Epithelial cell of esophagus (primary cell): Measurements from ENCODE around the gene EEF2K.

Experiments
- DNase-seq: peaks from one replicate; pipeline ENCODE4 v3.0.0; 2010; ENCODE audit warnings: low read depth
- H3K4me3 ChIP-seq: 2 replicates; pipeline ENCODE4 v1.5.1; 2011; ENCODE audit warnings: mild to moderate bottlenecking, low read length, control low read depth
- TF ChIP-seq, protein P1 (sequence below): IDR thresholded peaks from 2 replicates; pipeline ENCODE4 v1.5.1; 2011; ENCODE audit warnings: low read depth, mild to moderate bottlenecking, low read length, control low read depth, inconsistent platforms; ENCODE audit not compliant: insufficient read depth; ENCODE audit errors: missing control alignments

EEF2K gene

DNA sequence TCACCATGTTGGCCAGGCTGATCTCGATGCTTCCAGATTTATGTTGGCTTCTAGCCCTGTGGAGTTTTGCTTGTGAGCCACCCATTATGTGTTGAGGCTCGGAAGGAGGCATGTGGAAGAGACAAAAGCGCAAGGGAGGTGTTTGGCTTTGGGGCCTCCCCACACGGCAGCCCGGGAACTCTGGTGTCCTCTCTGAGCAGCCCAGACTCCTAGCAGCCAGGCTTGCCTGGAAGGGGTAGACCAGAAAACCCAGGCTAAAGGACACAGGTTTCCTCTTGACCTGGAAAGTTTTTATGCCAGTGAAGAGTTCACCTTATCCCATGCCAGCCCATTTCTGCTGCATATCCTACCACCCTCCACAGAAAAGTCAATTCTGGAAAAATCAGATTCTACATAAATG lies 22.7 kb upstream of the EEF2K start:
- H3K4me3 ChIP-seq: no peak overlapping the region
- DNase-seq: no peak
- TF ChIP-seq, protein P1, sequence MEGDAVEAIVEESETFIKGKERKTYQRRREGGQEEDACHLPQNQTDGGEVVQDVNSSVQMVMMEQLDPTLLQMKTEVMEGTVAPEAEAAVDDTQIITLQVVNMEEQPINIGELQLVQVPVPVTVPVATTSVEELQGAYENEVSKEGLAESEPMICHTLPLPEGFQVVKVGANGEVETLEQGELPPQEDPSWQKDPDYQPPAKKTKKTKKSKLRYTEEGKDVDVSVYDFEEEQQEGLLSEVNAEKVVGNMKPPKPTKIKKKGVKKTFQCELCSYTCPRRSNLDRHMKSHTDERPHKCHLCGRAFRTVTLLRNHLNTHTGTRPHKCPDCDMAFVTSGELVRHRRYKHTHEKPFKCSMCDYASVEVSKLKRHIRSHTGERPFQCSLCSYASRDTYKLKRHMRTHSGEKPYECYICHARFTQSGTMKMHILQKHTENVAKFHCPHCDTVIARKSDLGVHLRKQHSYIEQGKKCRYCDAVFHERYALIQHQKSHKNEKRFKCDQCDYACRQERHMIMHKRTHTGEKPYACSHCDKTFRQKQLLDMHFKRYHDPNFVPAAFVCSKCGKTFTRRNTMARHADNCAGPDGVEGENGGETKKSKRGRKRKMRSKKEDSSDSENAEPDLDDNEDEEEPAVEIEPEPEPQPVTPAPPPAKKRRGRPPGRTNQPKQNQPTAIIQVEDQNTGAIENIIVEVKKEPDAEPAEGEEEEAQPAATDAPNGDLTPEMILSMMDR: no peak

DNA sequence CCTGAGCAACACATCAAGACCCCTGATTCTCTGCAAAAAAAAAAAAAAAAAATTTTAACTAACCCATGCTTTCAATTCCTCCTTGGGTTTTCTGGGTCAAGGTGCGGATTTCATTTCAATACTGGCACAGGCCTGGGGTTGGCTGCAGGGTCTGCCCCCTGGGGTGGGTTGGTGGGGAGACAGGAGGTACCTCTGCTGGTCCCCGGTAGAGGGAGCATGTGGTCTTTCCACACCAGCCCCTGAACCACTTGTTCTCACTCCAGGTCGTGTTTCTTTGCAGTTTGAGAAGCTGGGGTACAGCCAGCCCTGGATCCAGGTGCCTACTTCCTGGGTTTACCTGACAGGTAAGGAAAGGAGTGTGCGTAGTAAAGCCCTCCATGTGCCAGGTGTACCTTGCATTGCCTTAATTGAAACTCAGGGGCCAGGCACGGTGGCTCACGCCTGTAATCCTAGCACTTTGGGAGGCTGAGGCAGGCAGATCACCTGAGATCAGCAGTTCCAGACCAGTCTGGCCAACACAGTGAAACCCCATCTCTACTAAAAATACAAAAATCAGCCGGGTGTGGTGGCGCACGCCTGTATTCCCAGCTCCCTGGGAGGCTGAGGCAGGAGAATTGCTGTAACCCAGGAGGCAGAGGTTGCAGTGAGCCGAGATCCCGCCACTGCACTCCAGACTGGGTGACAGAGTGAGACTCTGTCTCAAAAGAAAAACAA lies 22.0 kb upstream of the EEF2K start:
- DNase-seq: no peak
- TF ChIP-seq, protein P1: peak; percentile 11

DNA sequence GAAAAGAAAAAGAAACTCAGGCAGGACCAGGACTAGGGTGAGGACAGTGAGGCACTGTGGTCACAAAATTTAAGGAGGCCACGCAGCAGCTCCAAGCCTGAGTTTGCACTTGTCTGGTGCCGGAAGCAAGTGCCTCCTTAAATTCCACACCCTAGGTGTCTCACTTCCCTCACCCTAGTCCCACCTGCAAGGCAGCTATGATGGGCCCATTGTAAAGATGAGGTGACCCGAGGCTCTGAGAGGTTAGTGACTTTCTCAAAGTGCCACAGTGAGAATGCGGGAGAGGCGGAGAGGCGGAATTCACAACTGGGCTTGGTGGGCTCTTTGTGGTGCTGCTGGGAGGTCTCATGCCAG lies 21.5 kb upstream of the EEF2K start:
- no peak for DNase-seq
- no peak overlapping the region for H3K4me3 ChIP-seq
- TF ChIP-seq, protein P1: no peak

More for the DNA sequence above, 22.0 kb upstream of the EEF2K start:
- no peak overlapping the region for H3K4me3 ChIP-seq

DNA sequence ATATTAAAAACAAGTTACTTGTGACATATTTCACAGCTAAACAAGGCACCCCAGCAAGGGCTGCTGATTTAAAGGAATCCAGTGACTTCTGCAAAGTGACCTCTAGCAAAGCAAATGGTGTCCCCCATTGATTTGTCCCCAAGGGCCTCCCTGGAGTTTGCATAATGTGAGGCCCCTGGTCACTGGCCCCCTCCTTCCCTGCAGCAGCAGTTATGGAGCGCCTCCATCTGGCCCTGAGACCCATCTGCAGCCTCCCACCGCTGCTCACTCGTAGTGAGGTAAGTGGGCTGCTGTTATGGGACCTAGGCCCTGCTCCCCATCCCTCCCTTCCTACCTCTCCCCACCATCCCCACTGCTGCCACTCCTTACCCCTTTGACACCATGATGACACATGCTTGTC lies 19.6 kb upstream of the EEF2K start:
- H3K4me3 ChIP-seq: no peak overlapping the region
- TF ChIP-seq, protein P1: no peak
- no peak for DNase-seq

DNA sequence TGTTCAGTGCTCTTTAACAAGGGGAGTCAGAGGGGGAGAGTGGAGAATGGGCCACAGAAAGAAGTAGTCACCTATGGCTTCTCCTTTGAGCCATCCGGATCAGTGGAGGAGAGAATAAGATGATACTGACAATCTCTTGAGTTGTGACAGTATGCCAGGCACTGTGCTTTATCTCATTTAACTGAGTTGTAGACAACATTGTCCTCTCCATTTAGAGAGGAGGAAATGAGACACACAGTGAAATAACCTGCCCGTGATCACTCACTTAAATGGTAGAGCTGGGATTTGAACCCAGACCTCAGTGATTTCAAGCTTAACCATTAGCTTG lies 17.8 kb upstream of the EEF2K start:
- TF ChIP-seq, protein P1: no peak
- no peak overlapping the region for H3K4me3 ChIP-seq
- no peak for DNase-seq

DNA sequence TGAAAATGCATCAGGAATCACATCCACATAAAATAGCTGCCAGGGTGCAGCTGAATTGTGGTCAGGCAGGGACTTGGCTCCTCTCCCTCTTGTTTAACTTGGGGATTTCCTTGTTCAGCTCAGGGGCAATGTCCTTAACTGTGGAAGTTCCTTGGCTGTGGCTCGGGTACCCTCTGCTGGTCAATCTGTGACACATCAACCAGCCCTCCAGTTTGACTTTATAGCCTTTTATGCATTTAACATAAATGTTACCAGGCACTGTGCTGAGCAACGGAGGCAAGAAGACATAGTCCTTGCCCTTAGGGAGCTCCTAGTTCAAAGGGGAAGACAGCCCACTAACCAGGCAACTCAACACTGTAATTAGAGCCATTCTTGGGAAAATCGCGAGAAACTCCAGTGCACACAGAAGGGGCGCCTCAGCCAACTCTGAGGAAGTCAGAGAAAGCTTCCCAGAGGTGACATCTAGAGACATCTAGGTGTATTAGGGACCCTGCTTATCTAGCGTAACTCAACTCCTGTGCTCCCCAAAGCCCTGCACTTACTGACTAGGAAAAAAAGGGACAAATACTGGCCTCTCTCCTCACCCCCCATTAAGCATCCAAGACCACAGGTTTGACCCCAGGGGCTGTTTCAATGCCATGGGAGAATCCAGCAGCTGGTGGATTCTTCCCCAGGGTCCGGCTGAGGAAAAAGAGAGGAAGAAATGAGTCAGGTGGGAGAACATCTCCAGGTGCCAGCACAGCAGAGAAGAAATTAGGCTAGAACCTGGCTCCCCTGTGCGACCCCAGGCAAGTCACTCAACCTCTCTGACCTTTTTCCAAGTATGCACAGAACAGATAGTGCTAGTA lies 17.3 kb upstream of the EEF2K start:
- H3K4me3 ChIP-seq: no peak overlapping the region
- TF ChIP-seq, protein P1: peak; percentile 91

More for the DNA sequence above, 17.3 kb upstream of the EEF2K start:
- DNase-seq: peak; percentile 88
